Measurements from ENCODE around the gene DDIT3. TPM values are rescaled to one million over a fixed set of nuclear protein-coding genes. Genes with fewer than 3 reads are reported as not detected.

DDIT3 gene
- total RNA-seq, 2 experiments from 2014 or later = 9.6 to 9.8 TPM

GRCh38 chr12:57548488-57548887 lies 28.2 kb upstream of the DDIT3 start:
- CTCF ChIA-PET = no interaction called here
- POLR2A ChIA-PET = no interaction called here

- ChIA-PET POLR2A (no interaction called here), CTCF (no interaction called here)
Measured at GRCh38 chr12:57548013-57548315, 27.6 kb upstream of the DDIT3 start.

- ChIA-PET POLR2A (interaction anchor here (0.6 to 1.6 kb wide), 5 partner anchors 23 to 435 kb away, joined by 3 to 6 read pairs (median 3); partner anchors contain the start of genes DDIT3 and TSPAN31), CTCF (interaction anchor here (0.6 kb wide), 1 partner anchor 36 kb away, joined by 3 read pairs; no protein-coding TSS in a partner anchor)
Measured at GRCh38 chr12:57547288-57548012, 27.1 kb upstream of the DDIT3 start.

GRCh38 chr12:57546438-57547287 lies 26.3 kb upstream of the DDIT3 start, which contains the start of gene DCTN2:
Gene DCTN2, minus strand, starts transcription at chr12:57547192. Its CDS starts 129 bp downstream, at chr12:57547063.
- POLR2A ChIA-PET = interaction anchor here (0.6 to 1.6 kb wide), 5 partner anchors 22 to 434 kb away, joined by 3 to 6 read pairs (median 3); partner anchors contain the start of genes DDIT3 and TSPAN31

GRCh38 chr12:57545809-57546437 lies 25.6 kb upstream of the DDIT3 start:
- ChIA-PET CTCF (interaction anchor here (0.7 to 1.3 kb wide), 3 partner anchors 11 to 114 kb away, joined by 3 to 4 read pairs (median 4); partner anchors contain the start of gene GLI1), POLR2A (interaction anchor here (1.0 to 1.6 kb wide), 2 partner anchors 29 to 199 kb away, joined by 3 to 4 read pairs; partner anchors contain the start of gene TSPAN31)

More at GRCh38 chr12:57546438-57547287, 26.3 kb upstream of the DDIT3 start, which contains the start of gene DCTN2:
- CTCF ChIA-PET = interaction anchor here (0.6 to 1.3 kb wide), 3 partner anchors 11 to 87 kb away, joined by 3 to 4 read pairs (median 3); partner anchors contain the start of gene GLI1

- POLR2A ChIA-PET = no interaction called here
- CTCF ChIA-PET = no interaction called here
Measured at GRCh38 chr12:57543581-57543980, 23.3 kb upstream of the DDIT3 start.

- ChIA-PET POLR2A (no interaction called here), CTCF (no interaction called here)
Measured at GRCh38 chr12:57541717-57542116, 21.4 kb upstream of the DDIT3 start.

- ChIA-PET CTCF (no interaction called here), POLR2A (no interaction called here)
Measured at GRCh38 chr12:57541001-57541400, 20.7 kb upstream of the DDIT3 start.

- ChIA-PET CTCF (interaction anchor here (0.6 kb wide), 1 partner anchor 96 kb away, joined by 3 read pairs; no protein-coding TSS in a partner anchor), POLR2A (interaction anchor here (0.5 kb wide), 1 partner anchor 54 kb away, joined by 3 read pairs; no protein-coding TSS in a partner anchor)
Measured at GRCh38 chr12:57539134-57539768, 18.9 kb upstream of the DDIT3 start.

- CTCF ChIA-PET = interaction anchor here (0.7 kb wide), 1 partner anchor 258 kb away, joined by 4 read pairs; no protein-coding TSS in a partner anchor
- POLR2A ChIA-PET = no interaction called here
Measured at GRCh38 chr12:57536597-57536942, 16.3 kb upstream of the DDIT3 start.

GRCh38 chr12:57535764-57536596 lies 15.7 kb upstream of the DDIT3 start:
- ChIA-PET POLR2A (no interaction called here), CTCF (interaction anchor here (0.8 kb wide), 1 partner anchor 10 kb away, joined by 4 read pairs; no protein-coding TSS in a partner anchor)

- POLR2A ChIA-PET = no interaction called here
- CTCF ChIA-PET = interaction anchor here (0.8 kb wide), 1 partner anchor 11 kb away, joined by 4 read pairs; no protein-coding TSS in a partner anchor
Measured at GRCh38 chr12:57534991-57535543, 14.8 kb upstream of the DDIT3 start.

GRCh38 chr12:57534250-57534649 lies 13.9 kb upstream of the DDIT3 start:
- ChIA-PET CTCF (no interaction called here), POLR2A (no interaction called here)

- ChIA-PET CTCF (no interaction called here), POLR2A (no interaction called here)
Measured at GRCh38 chr12:57533108-57533507, 12.8 kb upstream of the DDIT3 start.

GRCh38 chr12:57531836-57532235 lies 11.5 kb upstream of the DDIT3 start:
- ChIA-PET CTCF (interaction anchor here (1.7 kb wide), 1 partner anchor 28 kb away, joined by 3 read pairs; no protein-coding TSS in a partner anchor), POLR2A (interaction anchor here (0.9 kb wide), 1 partner anchor 162 kb away, joined by 4 read pairs; the partner anchor contains the start of gene OS9)

GRCh38 chr12:57530396-57531142 lies 10.3 kb upstream of the DDIT3 start:
- ChIA-PET POLR2A (interaction anchor here (0.6 kb wide), 1 partner anchor 1251 kb away, joined by 4 read pairs; no protein-coding TSS in a partner anchor), CTCF (interaction anchor here (0.6 to 1.7 kb wide), 2 partner anchors 26 to 27 kb away, joined by 3 read pairs; no protein-coding TSS in a partner anchor)

- CTCF ChIA-PET = no interaction called here
- POLR2A ChIA-PET = no interaction called here
Measured at GRCh38 chr12:57529831-57530230, 9.5 kb upstream of the DDIT3 start.
